KBM-7 (cell line): ENCODE measurements around the gene LRRC3C.
"Not testable (repeated sequence)": the region's sequence is repeated elsewhere in the genome, so short reads cannot be mapped to it uniquely, and the experiment has no call there.

ENCODE experiments used
- DNase-seq: peaks from one replicate; pipeline ENCODE4 v3.0.0-alpha.2; 2015
- in situ Hi-C: fragments of 300-500 bp; cut with MboI; formaldehyde crosslinking; loops from 2 replicates; pipeline ENCODE4 v1.14.3; 2020; ENCODE audit warnings: low sequenced_read_pairs, low pct_unique_long_range_greater_than_20kb, mixed read lengths

Gene LRRC3C, protein sequence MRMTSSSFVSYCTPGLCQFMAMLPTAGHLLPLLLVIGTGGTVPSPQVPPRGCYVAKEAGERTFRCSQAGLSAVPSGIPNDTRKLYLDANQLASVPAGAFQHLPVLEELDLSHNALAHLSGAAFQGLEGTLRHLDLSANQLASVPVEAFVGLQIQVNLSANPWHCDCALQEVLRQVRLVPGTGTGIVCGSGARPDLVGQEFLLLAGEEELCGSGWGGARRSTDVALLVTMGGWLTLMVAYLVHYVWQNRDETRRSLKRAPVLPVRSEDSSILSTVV

DNA sequence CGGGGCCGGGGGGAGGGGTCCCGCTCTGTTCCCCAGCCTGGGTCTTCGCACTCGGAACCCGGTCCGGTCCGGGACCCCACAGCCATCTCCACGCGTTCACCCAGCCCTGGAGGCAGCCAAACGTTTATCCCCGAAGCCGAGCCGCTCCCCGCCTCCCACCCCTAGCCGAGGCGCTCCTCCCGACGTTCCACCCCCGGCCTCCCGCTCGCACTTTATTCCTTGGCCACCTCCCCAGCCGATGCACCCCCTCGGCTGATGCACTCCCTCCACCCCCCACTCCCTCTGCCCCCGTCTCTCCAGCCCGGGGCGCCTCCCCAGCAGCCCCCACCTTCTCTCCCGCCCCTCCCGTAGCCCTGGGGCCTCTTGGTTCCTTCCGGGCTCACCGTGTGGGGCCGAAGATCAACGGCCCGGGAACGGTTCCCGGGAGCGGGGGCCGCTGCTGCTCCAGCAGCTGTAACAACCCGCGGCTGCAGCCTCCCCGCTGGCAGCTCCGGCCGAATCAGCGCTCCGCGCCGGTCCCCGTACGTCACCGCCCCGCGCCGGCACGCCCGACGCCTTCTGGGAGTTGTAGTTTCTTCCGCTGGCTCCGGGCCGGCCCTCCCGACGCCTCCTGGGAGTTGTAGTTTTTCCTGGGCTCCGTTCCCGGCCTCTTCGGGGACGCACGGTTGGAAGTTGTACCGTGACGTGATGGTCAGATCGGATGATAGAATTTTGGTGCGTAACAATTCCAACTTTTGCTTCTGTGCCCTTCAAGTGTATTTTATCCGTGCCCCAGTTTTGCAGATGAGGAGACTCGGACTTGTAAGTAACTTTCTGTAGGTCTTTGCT, at the start of gene LRRC3C, which contains the start of gene ORMDL3:
TSS of gene LRRC3C (plus strand) at position 632 of the 828 bp plus-strand sequence. CDS start 13,792 bp downstream, outside the sequence.
TSS of gene ORMDL3 (minus strand) at position 501 of the 828 bp plus-strand sequence. CDS start 3,398 bp downstream, outside the sequence.
- in situ Hi-C loops, result no loop called here
- peak; percentile 96 for DNase-seq

GRCh38 chr17:39886102-39886501, 41.4 kb upstream of the LRRC3C start:
- in situ Hi-C loops, result not testable (repeated sequence)

GRCh38 chr17:39887078-39887477, 40.5 kb upstream of the LRRC3C start:
- no peak for DNase-seq
- in situ Hi-C loops, result no loop called here

More at GRCh38 chr17:39886102-39886501, 41.4 kb upstream of the LRRC3C start:
- DNase-seq, result not testable (repeated sequence)

GRCh38 chr17:39889200-39889599, 38.3 kb upstream of the LRRC3C start:
- DNase-seq, result no peak
- in situ Hi-C loops, result no loop called here

DNA sequence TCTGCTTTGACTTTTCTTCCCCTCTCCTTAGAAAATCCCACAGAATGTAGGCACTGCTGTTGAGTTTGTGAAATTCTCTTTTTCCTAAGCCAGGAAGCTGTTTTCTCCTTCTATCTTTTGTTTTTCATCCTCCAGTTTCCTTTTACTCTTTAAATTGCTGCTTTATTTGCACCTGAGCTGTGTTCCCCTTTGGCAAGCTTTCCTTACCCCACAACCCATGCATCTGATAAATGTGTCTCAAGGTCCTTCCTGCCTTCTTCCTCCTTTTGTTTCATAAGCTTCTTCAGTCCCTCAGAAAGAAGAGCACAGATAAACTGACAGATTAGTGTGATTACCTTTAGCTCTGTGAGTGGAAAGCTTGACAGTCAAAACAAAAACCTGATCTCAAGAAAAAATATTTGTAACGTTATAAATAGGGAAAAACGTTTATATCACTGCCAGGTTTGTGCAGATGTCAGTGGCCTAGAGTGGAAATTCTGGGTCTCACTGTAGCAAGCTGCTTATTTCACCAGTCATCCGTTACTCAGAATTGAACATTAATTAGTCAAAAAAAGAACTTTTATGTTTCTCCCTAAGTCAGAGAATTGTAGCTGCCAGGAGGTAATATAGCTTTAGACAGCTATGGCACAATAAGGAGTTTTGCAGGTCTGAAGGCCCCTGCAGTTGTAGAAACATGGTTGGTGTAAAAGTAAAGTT, 32.7 kb upstream of the LRRC3C start:
- in situ Hi-C loops, result no loop called here
- peak; percentile 21 for DNase-seq

DNA sequence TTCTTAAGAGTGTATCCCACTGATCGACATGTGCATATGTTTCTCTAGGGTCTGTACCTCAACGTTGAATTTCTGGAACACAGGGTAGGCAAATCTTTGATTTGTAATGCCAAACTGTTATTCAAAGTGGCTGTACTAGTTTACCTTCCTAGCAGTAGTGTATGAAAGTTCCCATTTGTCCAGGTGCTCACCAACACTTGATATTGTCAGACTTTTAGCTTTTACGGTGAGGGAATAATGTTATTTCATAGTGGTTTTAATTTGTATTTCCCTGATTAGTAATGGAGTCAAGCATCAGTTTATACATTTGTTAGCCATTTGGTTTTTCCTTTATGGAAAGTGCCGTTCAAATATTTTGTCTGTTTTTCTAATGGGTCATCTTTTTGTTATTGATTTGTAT, 29.4 kb upstream of the LRRC3C start:
- in situ Hi-C loops, result no loop called here
- no peak for DNase-seq

- DNase-seq, result no peak
- in situ Hi-C loops, result no loop called here
These were observed 28.3 kb upstream of the LRRC3C start for GRCh38 chr17:39899215-39899614.

DNA sequence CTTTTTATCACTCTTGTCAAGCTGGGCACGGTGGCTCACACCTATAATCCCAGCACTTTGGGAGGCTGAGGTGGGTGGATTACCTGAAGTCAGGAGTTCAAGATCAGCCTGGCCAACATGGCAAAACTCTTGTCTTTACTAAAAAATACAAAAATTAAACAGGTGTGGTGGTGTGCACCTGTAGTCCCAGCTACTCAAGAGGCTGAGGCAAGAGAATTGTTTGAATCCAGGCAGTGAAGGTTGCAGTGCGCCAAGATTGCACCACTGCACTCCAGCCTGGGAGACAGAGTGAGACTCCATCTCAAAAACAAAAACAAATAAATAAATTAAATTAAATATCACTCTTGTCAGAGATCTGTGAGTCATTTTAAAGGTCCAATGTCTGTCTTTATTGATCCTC, 25.5 kb upstream of the LRRC3C start:
- DNase-seq, in situ Hi-C loops: not testable (repeated sequence)

- in situ Hi-C loops, result no loop called here
These were observed 24.2 kb upstream of the LRRC3C start for GRCh38 chr17:39903158-39903884.

DNA sequence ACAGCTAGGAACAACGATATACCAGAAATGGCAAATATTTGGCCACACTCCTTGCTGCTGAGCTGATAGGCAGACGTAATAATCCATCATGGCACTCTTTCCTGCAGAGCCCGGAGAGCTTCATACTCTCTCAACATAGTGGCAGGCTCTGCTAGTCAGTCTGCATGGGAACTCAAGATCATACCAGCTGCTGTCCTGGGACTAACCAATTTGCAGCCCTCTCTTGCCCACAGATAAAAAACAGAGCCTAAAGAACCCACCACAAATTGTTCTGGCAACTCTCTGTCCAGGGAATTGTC, 22.6 kb upstream of the LRRC3C start:
- DNase-seq, result no peak
- in situ Hi-C loops, result no loop called here

More at GRCh38 chr17:39903158-39903884, 24.2 kb upstream of the LRRC3C start:
- peak; percentile 71 for DNase-seq

DNA sequence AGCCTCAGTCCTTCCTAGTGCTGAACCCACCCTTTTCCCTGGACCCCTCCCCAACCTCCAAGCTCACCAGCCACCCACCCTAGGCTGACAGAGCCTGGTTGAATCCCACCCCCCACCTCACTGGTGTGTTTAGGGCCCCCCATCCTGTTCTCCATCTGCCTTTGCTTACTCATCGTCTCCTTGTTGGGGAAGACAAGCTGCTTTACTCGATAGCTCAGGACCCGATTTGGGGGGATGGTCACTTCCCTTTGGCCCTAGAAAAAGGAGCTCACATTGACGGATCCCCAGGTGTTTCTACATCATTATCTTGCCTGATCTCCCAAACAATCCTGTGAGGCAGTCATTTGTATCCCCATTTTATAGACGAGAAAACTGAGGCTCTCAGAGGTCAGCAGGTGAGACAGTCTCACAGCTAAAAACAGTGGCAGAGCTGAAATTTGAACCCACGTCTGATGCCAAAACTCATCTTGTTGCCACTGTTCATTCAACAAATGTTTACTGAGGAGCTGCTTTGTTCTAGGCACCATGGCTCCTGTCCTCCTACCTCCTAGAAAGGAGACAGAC, 18.7 kb upstream of the LRRC3C start:
- DNase-seq, result no peak
- in situ Hi-C loops, result no loop called here

- in situ Hi-C loops, result no loop called here
- no peak for DNase-seq
These were observed 13.5 kb upstream of the LRRC3C start for GRCh38 chr17:39913989-39914388.

- in situ Hi-C loops, result no loop called here
- no peak for DNase-seq
These were observed 12.0 kb upstream of the LRRC3C start for GRCh38 chr17:39915559-39915958.

DNA sequence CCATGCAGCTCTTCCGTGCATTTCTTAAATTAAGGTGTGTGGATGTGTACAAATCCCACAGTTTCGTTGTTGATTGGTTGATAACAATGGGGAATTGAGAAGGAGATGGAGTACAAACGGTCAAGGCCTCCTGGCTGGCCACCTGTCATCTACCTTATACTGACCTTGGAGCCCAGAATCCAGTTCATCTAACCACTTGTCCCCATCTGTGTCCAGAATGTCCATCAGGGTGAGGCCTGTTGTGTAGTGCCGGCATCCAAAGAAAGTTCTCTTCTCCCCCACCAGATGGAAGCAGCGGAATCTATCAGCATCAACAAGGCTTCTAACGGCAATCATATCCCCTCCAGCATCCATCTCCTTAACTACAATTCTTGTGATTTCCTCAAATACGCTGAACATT, 10.6 kb upstream of the LRRC3C start:
- no peak for DNase-seq
- in situ Hi-C loops, result no loop called here

GRCh38 chr17:39919087-39919683, 8.3 kb upstream of the LRRC3C start:
- in situ Hi-C loops, result no loop called here
- DNase-seq, result no peak

DNA sequence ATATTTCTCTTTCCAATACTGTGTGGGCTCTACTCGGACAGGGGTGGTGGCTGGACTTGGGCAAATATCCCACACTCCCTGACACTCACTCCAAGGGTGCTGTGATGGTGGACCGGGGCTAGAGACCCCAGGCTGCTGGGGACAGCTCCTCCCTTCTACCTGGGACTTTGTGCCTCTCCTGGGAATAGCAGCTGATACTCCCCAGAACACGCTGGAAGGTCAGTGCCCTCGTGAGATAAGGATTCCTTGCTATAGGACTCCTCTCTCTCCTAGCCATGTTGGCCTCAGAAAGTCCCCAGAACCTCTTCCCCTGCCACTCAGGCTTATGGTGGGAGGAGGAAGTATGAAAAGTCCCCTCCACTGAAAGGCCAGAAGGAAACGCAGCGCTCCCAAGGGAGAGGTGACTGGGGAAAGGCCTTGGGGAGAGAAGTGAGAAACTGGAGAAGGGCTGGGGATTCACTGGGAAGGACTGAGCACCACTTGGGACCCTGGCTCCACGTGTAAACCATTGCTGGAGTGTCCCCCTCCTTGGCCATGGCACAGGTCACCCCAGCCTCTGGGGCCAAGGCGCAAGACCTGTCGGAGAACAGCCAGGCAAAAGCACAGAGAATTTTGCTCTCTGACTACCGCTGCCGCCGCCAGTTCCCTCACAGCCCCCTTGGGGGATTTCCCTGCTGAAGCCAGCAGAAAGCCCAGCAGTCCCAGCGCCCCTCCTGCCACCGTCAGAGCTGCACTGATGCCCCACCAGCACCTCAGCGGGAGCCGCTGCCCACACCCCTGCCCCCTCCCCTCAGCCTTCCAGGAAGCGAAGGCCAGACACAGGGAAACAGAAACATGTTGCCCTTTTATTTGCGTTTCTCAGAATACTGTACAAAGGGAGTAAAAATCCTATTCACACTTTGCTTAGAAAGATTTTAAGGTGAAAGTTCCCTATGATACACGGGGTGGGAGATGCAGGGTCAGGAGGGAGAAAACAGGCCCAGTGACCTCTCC, 7.0 kb upstream of the LRRC3C start:
- in situ Hi-C loops, result no loop called here
- DNase-seq, result no peak

DNA sequence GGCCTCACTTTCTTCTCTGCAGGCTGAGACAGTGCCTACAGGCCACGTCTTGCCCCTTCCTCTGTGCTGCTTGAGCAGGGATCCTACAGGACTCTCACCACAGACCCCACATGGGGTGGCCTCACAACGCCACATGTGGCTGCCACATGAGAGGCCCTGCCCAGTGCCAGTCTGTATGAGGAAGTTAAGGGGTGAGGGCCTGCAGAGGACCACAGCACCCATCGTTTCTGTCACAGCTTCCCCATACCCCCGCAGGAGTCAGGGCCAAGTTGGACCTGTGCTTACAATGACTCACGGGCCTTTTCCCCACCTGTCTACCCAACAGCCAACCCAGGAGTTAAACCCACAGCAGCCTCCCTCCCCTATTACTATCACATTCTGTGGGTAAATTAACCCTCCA, 6.2 kb upstream of the LRRC3C start:
- in situ Hi-C loops, result no loop called here
- DNase-seq, result no peak
